ENCODE results near the gene RPL18. TPM values are rescaled to one million over a fixed set of nuclear protein-coding genes. Genes with fewer than 3 reads are reported as not detected.

The RPL18 gene
- total RNA-seq, 6 donors from 2014 or later = 950 to 1,930 (median 1,443) TPM

DNA sequence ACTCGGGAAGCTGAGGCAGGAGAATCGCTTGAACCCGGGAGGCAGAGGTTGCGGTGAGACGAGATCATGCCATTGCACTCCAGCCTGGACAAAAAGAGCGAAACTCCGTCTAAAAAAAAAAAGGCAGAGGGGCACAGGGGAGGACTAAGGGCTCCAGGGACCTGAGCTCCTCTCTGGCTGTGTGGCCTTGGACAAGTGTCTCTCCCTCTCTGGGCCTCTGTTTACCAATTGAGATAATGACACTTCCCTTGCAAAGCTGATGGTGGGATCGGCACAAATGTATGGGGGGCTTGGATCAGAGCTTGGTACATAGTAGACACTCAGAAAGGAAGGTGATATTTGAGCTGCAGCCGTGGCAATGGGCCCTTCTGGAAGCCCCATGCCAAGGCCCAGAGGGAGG, 23.8 kb downstream of the RPL18 start:
- no peaks in the 10 kb centered on the region for H3K9me3 ChIP-seq
- H3K4me1 ChIP-seq = no peaks in the 10 kb centered on the region
- H3K4me3 ChIP-seq = no peak overlapping the region
- no peaks in the 10 kb centered on the region for H3K27me3 ChIP-seq
- ATAC-seq (ENCODE audit: low FRiP score in 2 of 2) = no peak
- no peak for TF ChIP-seq EP300 (IDR thresholded peaks at IDR 0.05)
- TF ChIP-seq POLR2A (IDR thresholded peaks at IDR 0.05) = no peak
- no peak for TF ChIP-seq POLR2AphosphoS5 (IDR thresholded peaks at IDR 0.05)
- TF ChIP-seq CTCF (IDR thresholded peaks at IDR 0.05) = no peak
- 77 to 95% methylated on average over 9 of the region's 9 CpGs for WGBS, 2 donors
- no peaks in the 10 kb centered on the region for H3K36me3 ChIP-seq
- no peak overlapping the region for H3K27ac ChIP-seq
- no peak for DNase-seq

DNA sequence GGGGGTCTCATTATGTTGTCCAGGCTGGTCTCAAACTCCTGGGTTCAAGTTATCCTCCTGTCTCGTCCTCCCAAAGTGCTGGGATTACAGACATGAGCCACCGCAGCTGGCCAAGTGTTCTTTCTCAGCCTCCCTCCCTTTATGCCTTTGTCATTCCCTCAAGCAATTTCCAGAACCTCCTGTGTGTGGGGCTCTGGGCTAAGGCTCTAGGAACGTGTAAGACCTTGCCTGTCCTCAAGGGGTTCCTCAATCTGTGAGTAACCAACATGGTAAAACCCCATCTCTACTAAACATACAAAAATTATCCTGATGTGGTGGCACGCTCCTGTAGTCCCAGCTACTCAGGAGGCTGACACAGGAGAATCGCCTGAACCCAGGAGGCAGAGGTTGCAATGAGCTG, 28.0 kb downstream of the RPL18 start:
- ATAC-seq (ENCODE audit: low FRiP score in 2 of 2) (no peak), DNase-seq (no peak)
- no peak overlapping the region for H3K4me3 ChIP-seq
- no peaks in the 10 kb centered on the region for H3K36me3 ChIP-seq
- no peaks in the 10 kb centered on the region for H3K27me3 ChIP-seq
- TF ChIP-seq CTCF (IDR thresholded peaks at IDR 0.05) (no peak), POLR2AphosphoS5 (IDR thresholded peaks at IDR 0.05) (no peak), EP300 (IDR thresholded peaks at IDR 0.05) (no peak), POLR2A (IDR thresholded peaks at IDR 0.05) (no peak)
- no peak overlapping the region for H3K27ac ChIP-seq
- WGBS, 2 donors = 78 to 83% methylated on average over 5 of the region's 5 CpGs
- H3K9me3 ChIP-seq = no peaks in the 10 kb centered on the region
- H3K4me1 ChIP-seq = peaks cover 6 to 10% (median 8%) of the 10 kb centered on the region in 4 donors

DNA sequence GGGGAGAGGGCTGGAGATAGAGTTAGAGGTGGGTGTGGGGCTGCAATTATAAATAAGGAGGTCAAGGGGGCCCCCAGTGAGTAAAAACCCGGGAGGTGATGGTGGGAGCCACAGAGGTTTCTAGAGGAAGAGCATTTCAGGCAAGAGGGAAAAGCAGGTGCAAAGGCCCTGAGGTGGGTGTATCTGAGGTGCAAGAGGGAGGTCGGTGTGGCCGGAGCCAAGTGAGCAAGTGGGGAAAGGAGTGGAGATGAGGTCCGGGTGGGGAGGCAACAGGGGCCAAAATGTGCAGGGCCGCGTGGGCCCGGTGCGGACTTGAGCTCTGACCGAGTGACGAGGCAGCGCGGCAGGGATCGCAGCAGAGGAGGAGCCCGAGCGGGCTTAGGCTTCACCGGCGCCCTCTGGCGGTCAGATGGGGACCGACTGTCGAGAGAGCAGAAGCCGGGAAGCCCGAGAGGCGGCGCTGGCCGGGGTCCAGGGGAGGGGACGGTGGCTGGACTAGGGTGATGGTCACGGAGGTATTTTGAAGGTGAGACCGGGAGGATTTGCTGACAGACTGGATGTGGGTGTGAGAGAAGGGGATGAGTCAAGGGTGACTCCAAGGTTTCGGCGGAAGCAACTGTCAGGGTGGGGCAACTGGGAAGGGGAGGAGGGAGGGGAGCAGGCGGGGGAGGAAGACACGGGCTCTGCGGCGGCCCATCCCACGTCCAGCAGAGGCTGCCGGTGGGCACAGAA, 30.1 kb downstream of the RPL18 start:
- WGBS, 2 donors = 4 to 5% methylated on average over 34 to 36 of the region's 36 CpGs
- DNase-seq = peak; percentile 93 to 96
- peak overlapping the region in 3 of 4 donors; percentile 29 to 45 (median 42) for H3K4me3 ChIP-seq

GRCh38 chr19:48587387-48587786, 31.6 kb downstream of the RPL18 start:
- TF ChIP-seq POLR2AphosphoS5 (IDR thresholded peaks at IDR 0.05) (no peak), EP300 (IDR thresholded peaks at IDR 0.05) (no peak), CTCF (IDR thresholded peaks at IDR 0.05) (no peak), POLR2A (IDR thresholded peaks at IDR 0.05) (no peak)
- 82 to 94% methylated on average over 3 of the region's 3 CpGs for WGBS, 2 donors
- H3K36me3 ChIP-seq = no peaks in the 10 kb centered on the region
- peaks cover 14 to 18% (median 15%) of the 10 kb centered on the region in 4 donors for H3K4me1 ChIP-seq
- DNase-seq = no peak
- no peak for ATAC-seq (ENCODE audit: low FRiP score in 2 of 2)
- H3K27ac ChIP-seq = no peak overlapping the region
- no peaks in the 10 kb centered on the region for H3K9me3 ChIP-seq
- no peaks in the 10 kb centered on the region for H3K27me3 ChIP-seq
- no peak overlapping the region for H3K4me3 ChIP-seq

More for the DNA sequence above, 30.1 kb downstream of the RPL18 start:
- Histone ChIP-seq H3K4me1 (peaks cover 9 to 13% (median 12%) of the 10 kb centered on the region in 4 donors), H3K27me3 (no peaks in the 10 kb centered on the region), H3K27ac (peak overlapping the region in 3 of 4 donors; percentile 2 to 56 (median 46)), H3K9me3 (no peaks in the 10 kb centered on the region), H3K36me3 (no peaks in the 10 kb centered on the region)
- TF ChIP-seq CTCF (IDR thresholded peaks at IDR 0.05) (peak; percentile 92 to 97 (median 95)), EP300 (IDR thresholded peaks at IDR 0.05) (no peak), POLR2AphosphoS5 (IDR thresholded peaks at IDR 0.05) (peak in 1 of 2 donors; percentile 51)
- ATAC-seq (ENCODE audit: low FRiP score in 2 of 2) = peak; percentile 90 to 92

- TF ChIP-seq POLR2AphosphoS5 (IDR thresholded peaks at IDR 0.05) = no peak
- no peak for TF ChIP-seq EP300 (IDR thresholded peaks at IDR 0.05)
- no peak for TF ChIP-seq POLR2A (IDR thresholded peaks at IDR 0.05)
- no peak for TF ChIP-seq CTCF (IDR thresholded peaks at IDR 0.05)
- no peak overlapping the region for H3K4me3 ChIP-seq
- DNase-seq (no peak), ATAC-seq (ENCODE audit: low FRiP score in 2 of 2) (no peak)
- H3K9me3 ChIP-seq = no peaks in the 10 kb centered on the region
- no peaks in the 10 kb centered on the region for H3K36me3 ChIP-seq
- no peak overlapping the region for H3K27ac ChIP-seq
- peaks cover 6 to 9% (median 7%) of the 10 kb centered on the region in 4 donors for H3K4me1 ChIP-seq
- no peaks in the 10 kb centered on the region for H3K27me3 ChIP-seq
- 50 to 55% methylated on average over 2 of the region's 2 CpGs for WGBS, 2 donors
Measured at GRCh38 chr19:48582168-48582567, 36.8 kb downstream of the RPL18 start.
